Adrenal gland (tissue), 12 donors: ENCODE results near the gene IMP4. TPM values are rescaled to one million over a fixed set of nuclear protein-coding genes. Genes with fewer than 3 reads are reported as not detected.

Source experiments
- DNase-seq, 7 donors: peaks; one replicate each; pipeline ENCODE4 v3.0.0-alpha.2; 2019 to 2020
- H3K27ac ChIP-seq, 5 donors: fragments of 200-600 bp; sonication (generic) in 4 of 5; 1 replicate in 3 of 5; 2 replicates in 2 of 5; pipeline versions ENCODE4 v1.5.1 to v1.8.0; 2016 to 2020; ENCODE audit warnings: mild to moderate bottlenecking in 1 of 5
- H3K27me3 ChIP-seq: fragments of 200-600 bp; 2 replicates; pipeline ENCODE4 v1.8.0; 2021
- H3K36me3 ChIP-seq, 2 donors: fragments of 200-600 bp; replicated peaks in 1 of 2; 1 replicate in 1 of 2; 2 replicates in 1 of 2; pipeline versions ENCODE4 v1.5.1 to v1.8.0; 2018 to 2022
- H3K4me1 ChIP-seq, 2 donors: fragments of 200-600 bp; replicated peaks in 1 of 2; 1 replicate in 1 of 2; 2 replicates in 1 of 2; pipeline versions ENCODE4 v1.5.1 to v1.8.0; 2018 to 2021
- H3K4me3 ChIP-seq, 4 donors: fragments of 200-600 bp; sonication (generic) in 3 of 4; one replicate each; pipeline ENCODE4 v1.5.1; 2016 to 2018
- H3K9me3 ChIP-seq, 3 donors: fragments of 200-600 bp; sonication (generic) in 1 of 3; replicated peaks in 1 of 3; 1 replicate in 2 of 3; 2 replicates in 1 of 3; pipeline versions ENCODE4 v1.5.1 to v1.8.0; 2016 to 2021
- POLR2A ChIP-seq, 2 donors: fragments of 450-650 bp; IDR thresholded peaks; one replicate each; pipeline ENCODE4 v1.6.1; 2017; ENCODE audit warnings: antibody characterized with exemption in 2 of 2, mild to moderate bottlenecking in 2 of 2, moderate library complexity in 1 of 2
- WGBS, 4 donors: extraction: QIAGEN DNeasy Blood & Tissue Kit in 2 of 4; methylation state at CpG; one replicate each; pipeline versions ENCODE4 v1.1.5 to v1.1.7; 2013 to 2017; 5-methylcytosine and 5-hydroxymethylcytosine counted together
- intact Hi-C, 2 donors: fragments of 100-400 bp; cut with DNase I; formaldehyde crosslinking; loops; one replicate each; pipeline versions ENCODE4 v1.14.1 to v1.15.0; 2022 to 2023
- polyA plus RNA-seq, 3 donors: library from polyadenylated mRNA; stranded (reverse); fragments of 200-250 nt in 2 of 3; fragments of 350-450 nt in 1 of 3; fragmentation: Illumina TruSeq in 1 of 3; extraction: RNeasy Lipid Tissue Mini Kit (QIAGEN cat#74804) in 1 of 3; gene quantifications; one replicate each; pipeline ENCODE4 v1.2.3, GENCODE V29; 2013 to 2014
- small RNA-seq, 2 donors: library from RNA; depleted of rRNA; stranded (forward); fragments of <200 nt; gene quantifications; one replicate each; pipeline ENCODE3, GENCODE V24; 2016
- total RNA-seq, 9 donors: library from RNA; depleted of rRNA in 4 of 9; stranded (reverse); fragments of >200 nt in 4 of 9; fragments of 120-200 nt in 1 of 9; fragmentation: NEBNext Ultra II Directional in 1 of 9; extraction: Animal tissue kit (Norgen Biotek cat#: 25700) in 1 of 9; gene quantifications; one replicate each; pipeline versions ENCODE4 v1.1.0 to v1.2.4, GENCODE V29; 2013 to 2023
- TF ChIP-seq, protein P1 (sequence below), 6 experiments: fragments of 450-650 bp in 4 of 6; fragments of 200-600 bp in 2 of 6; sonication (generic) in 1 of 6; IDR thresholded peaks; 1 replicate in 5 of 6; 2 replicates in 1 of 6; pipeline versions ENCODE4 v1.5.1 to v1.8.0; 2016 to 2021; ENCODE audit warnings: antibody characterized with exemption in 6 of 6, mild to moderate bottlenecking in 2 of 6, moderate library complexity in 1 of 6
- donor health status: healthy with polysubstance abuse.
- donor health status: Bipolar disorder and iron deficiency.
- donor health status: DM: yes; HTN: yes; CAD: no.
- donor health status: DM: no; HTN: no; CAD: no.
- donor health status: DM: no; HTN: no; CAD: no.
- donor health status: DM: yes; HTN: yes; CAD: no.

The IMP4 gene
- total and polyA plus RNA-seq, 12 donors, result 55.8 to 141 (median 85.9) TPM

DNA sequence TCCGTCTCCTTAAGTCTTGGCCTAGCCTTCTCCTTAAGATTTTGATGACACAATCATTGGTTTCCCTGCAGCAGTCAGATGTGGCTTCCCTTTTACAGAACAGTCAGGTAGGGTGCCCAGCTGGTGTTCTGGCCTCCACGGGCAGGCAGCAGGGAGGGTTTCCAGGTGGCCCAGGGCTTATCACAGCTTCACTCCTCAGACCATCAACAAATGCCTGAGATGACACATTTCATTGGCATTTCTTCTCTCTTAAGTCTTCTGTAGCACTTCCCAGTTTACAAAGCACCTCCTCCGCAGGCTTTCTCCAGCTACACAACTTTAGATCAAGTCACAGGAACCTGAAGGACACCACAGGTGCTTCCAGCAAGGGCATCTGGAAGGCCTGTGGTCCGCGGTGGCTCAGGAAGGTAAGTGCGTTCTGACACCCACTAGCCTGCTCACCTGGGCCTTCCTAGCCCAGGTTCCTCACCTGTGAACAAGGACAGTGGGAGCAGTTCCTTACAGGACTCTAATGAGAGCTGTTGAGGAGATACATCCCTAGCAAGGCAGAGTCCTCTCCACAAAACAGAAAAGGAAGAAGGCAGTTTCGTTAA is 50.7 kb downstream of the IMP4 start:
- intact Hi-C loops, result no loop called here
- no peak overlapping the region for H3K4me3 ChIP-seq
- 87 to 92% (median 90%) methylated on average over 7 of the region's 7 CpGs for WGBS, 4 donors
- DNase-seq, result no peak
- no peaks in the 10 kb centered on the region for H3K36me3 ChIP-seq
- TF ChIP-seq, protein P1, sequence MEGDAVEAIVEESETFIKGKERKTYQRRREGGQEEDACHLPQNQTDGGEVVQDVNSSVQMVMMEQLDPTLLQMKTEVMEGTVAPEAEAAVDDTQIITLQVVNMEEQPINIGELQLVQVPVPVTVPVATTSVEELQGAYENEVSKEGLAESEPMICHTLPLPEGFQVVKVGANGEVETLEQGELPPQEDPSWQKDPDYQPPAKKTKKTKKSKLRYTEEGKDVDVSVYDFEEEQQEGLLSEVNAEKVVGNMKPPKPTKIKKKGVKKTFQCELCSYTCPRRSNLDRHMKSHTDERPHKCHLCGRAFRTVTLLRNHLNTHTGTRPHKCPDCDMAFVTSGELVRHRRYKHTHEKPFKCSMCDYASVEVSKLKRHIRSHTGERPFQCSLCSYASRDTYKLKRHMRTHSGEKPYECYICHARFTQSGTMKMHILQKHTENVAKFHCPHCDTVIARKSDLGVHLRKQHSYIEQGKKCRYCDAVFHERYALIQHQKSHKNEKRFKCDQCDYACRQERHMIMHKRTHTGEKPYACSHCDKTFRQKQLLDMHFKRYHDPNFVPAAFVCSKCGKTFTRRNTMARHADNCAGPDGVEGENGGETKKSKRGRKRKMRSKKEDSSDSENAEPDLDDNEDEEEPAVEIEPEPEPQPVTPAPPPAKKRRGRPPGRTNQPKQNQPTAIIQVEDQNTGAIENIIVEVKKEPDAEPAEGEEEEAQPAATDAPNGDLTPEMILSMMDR (IDR thresholded peaks at IDR 0.05), result no peak
- no peak for TF ChIP-seq POLR2A (IDR thresholded peaks at IDR 0.05)
- no peaks in the 10 kb centered on the region for H3K9me3 ChIP-seq
- no peaks in the 10 kb centered on the region for H3K27me3 ChIP-seq
- H3K27ac ChIP-seq, result no peak overlapping the region
- H3K4me1 ChIP-seq, result peaks cover 0 to 11% of the 10 kb centered on the region in 2 donors

Small RNA genes lying within 50 kb of the gene (small RNA-seq; reads per million reads assigned to genes)
- gene AC132479.1, result 0 reads per million in 2 donors

Other genes starting within 250 kb of the IMP4 start
- gene POTEF, start 213.7 kb upstream of the IMP4 start, total RNA-seq, result not detected
- gene POTEF, start 213.7 kb upstream of the IMP4 start, polyA plus RNA-seq, result not detected
- 10 to 100 TPM in 4 of 9 donors, 1 to 10 TPM in 5; 4.1 to 18.1 (median 8.5) TPM for gene CCDC74B, start 197.8 kb upstream of the IMP4 start, total RNA-seq
- 10 to 100 TPM in 2 of 3 donors, 1 to 10 TPM in 1; 3.9 to 22.5 (median 16.2) TPM for gene CCDC74B, start 197.8 kb upstream of the IMP4 start, polyA plus RNA-seq
- gene SMPD4, start 161.3 kb upstream of the IMP4 start, total RNA-seq, result 10 to 100 TPM; 23.7 to 85.4 (median 35.3) TPM
- gene SMPD4, start 161.3 kb upstream of the IMP4 start, polyA plus RNA-seq, result 10 to 100 TPM; 26.5 to 94.4 (median 87.1) TPM
- gene MZT2B, start 160.6 kb upstream of the IMP4 start, total RNA-seq, result 100 to 1,000 TPM; 122 to 372 (median 323) TPM
- 100 to 1,000 TPM in 2 of 3 donors, 1 to 10 TPM in 1; 7.1 to 688 (median 461) TPM for gene MZT2B, start 160.6 kb upstream of the IMP4 start, polyA plus RNA-seq
- gene TUBA3E, start 144.5 kb upstream of the IMP4 start, total RNA-seq, result not detected
- not detected for gene TUBA3E, start 144.5 kb upstream of the IMP4 start, polyA plus RNA-seq
- 10 to 100 TPM in 8 of 9 donors, 1 to 10 TPM in 1; 7.4 to 74.1 (median 41.9) TPM for gene PTPN18, start 13.2 kb downstream of the IMP4 start, total RNA-seq
- 10 to 100 TPM; 32.3 to 64.4 (median 42.2) TPM for gene PTPN18, start 13.2 kb downstream of the IMP4 start, polyA plus RNA-seq
- gene POTEI, start 166.4 kb downstream of the IMP4 start, total RNA-seq, result under 1 TPM in 2 of 9 donors, not detected in 7; 0.04 to 0.17 TPM
- gene POTEI, start 166.4 kb downstream of the IMP4 start, polyA plus RNA-seq, result under 1 TPM in 1 of 3 donors, not detected in 2; 0.08 TPM
- not detected for gene CFC1B, start 178.3 kb downstream of the IMP4 start, total RNA-seq
- gene CFC1B, start 178.3 kb downstream of the IMP4 start, polyA plus RNA-seq, result not detected